Measurements from ENCODE around the gene KCTD15.

- TF ChIP-seq CTCF (IDR thresholded peaks at IDR 0.05; ENCODE audit: borderline replicate concordance, extremely low read depth, low read length, poor library complexity, severe bottlenecking) = no peak
- no peak for TF ChIP-seq EZH2 (IDR thresholded peaks at IDR 0.05; ENCODE audit: borderline replicate concordance, low read depth, low read length, severe bottlenecking)
Observed at GRCh38 chr19:33819506-33819879, 22.8 kb downstream of the KCTD15 start.

Measured in DND-41 (cell line).